Subcutaneous abdominal adipose tissue (tissue), 5 donors: ENCODE results near the gene DAND5.

Experiments used
- H3K27ac ChIP-seq: one replicate; pipeline ENCODE4 v1.7.0; 2013; ENCODE audit warnings: low read depth, mild to moderate bottlenecking, inconsistent platforms, low read length, moderate library complexity
- H3K27me3 ChIP-seq, 5 donors: one replicate each; pipeline ENCODE4 v1.7.0; 2013; ENCODE audit warnings: low read length in 5 of 5, inconsistent platforms in 1 of 5; ENCODE audit not compliant: control insufficient read depth in 5 of 5, insufficient read depth in 4 of 5
- H3K36me3 ChIP-seq, 5 donors: one replicate each; pipeline ENCODE4 v1.7.0; 2013; ENCODE audit warnings: low read length in 5 of 5; ENCODE audit not compliant: control insufficient read depth in 5 of 5, insufficient read depth in 5 of 5
- H3K4me1 ChIP-seq, 5 donors: one replicate each; pipeline ENCODE4 v1.7.0; 2013; ENCODE audit warnings: low read length in 5 of 5, mild to moderate bottlenecking in 3 of 5, moderate library complexity in 1 of 5; ENCODE audit not compliant: control insufficient read depth in 5 of 5, insufficient read depth in 5 of 5
- H3K4me3 ChIP-seq, 5 donors: one replicate each; pipeline ENCODE4 v1.7.0; 2013; ENCODE audit warnings: low read length in 5 of 5, low read depth in 1 of 5
- H3K9ac ChIP-seq, 5 donors: one replicate each; pipeline ENCODE4 v1.7.0; 2013; ENCODE audit warnings: low read length in 5 of 5, mild to moderate bottlenecking in 4 of 5, moderate library complexity in 3 of 5
- H3K9me3 ChIP-seq, 5 donors: one replicate each; pipeline ENCODE4 v1.7.0; 2013; ENCODE audit warnings: low read length in 5 of 5; ENCODE audit not compliant: control insufficient read depth in 5 of 5
- donor health status: healthy.
- donor health status: healthy.
- donor health status: healthy.
- donor health status: healthy.
- donor health status: healthy.

Gene DAND5

GRCh38 chr19:12990853-12991252 lies 21.5 kb downstream of the DAND5 start:
- H3K4me3 ChIP-seq, result no peak overlapping the region
- H3K36me3 ChIP-seq, result no peaks in the 10 kb centered on the region
- H3K27me3 ChIP-seq, result no peaks in the 10 kb centered on the region
- no peak overlapping the region for H3K9ac ChIP-seq
- H3K4me1 ChIP-seq, result peaks cover 0 to 7% (median 5%) of the 10 kb centered on the region in 5 donors
- no peak overlapping the region for H3K27ac ChIP-seq
- no peaks in the 10 kb centered on the region for H3K9me3 ChIP-seq

GRCh38 chr19:12991296-12991695 lies 21.9 kb downstream of the DAND5 start:
- Histone ChIP-seq H3K9me3 (no peaks in the 10 kb centered on the region), H3K4me3 (no peak overlapping the region), H3K9ac (no peak overlapping the region), H3K27ac (no peak overlapping the region), H3K27me3 (no peaks in the 10 kb centered on the region), H3K36me3 (no peaks in the 10 kb centered on the region), H3K4me1 (peaks cover 0 to 11% (median 5%) of the 10 kb centered on the region in 5 donors)

DNA sequence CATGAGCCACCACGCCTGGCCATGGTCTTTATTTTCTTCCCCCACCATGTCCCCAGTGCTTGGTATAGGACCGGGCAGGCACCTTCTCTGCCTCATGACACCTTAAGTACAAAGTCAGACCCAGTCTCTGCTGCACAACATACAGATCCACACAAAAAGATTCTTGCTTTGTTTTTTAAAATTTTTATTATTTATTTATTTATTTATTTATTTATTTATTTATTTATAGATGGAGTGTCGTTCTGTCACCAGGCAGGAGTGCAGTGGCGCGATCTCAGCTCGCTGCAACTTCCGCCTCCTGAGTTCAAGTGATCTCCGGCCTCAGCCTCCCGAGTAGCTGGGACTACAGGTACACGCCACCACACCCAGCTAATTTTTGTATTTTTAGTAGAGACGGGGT lies 23.4 kb downstream of the DAND5 start:
- Histone ChIP-seq H3K9me3 (no peaks in the 10 kb centered on the region), H3K4me3 (no peak overlapping the region), H3K27me3 (no peaks in the 10 kb centered on the region), H3K9ac (no peak overlapping the region), H3K4me1 (peaks cover 11 to 24% (median 18%) of the 10 kb centered on the region in 5 donors), H3K27ac (no peak overlapping the region), H3K36me3 (no peaks in the 10 kb centered on the region)

- no peaks in the 10 kb centered on the region for H3K9me3 ChIP-seq
- H3K4me3 ChIP-seq, result no peak overlapping the region
- no peaks in the 10 kb centered on the region for H3K27me3 ChIP-seq
- peaks cover 11 to 30% (median 24%) of the 10 kb centered on the region in 5 donors for H3K4me1 ChIP-seq
- H3K9ac ChIP-seq, result no peak overlapping the region
- no peak overlapping the region for H3K27ac ChIP-seq
- peaks cover 0 to 2% (median under 1%) of the 10 kb centered on the region in 5 donors for H3K36me3 ChIP-seq
Measured at GRCh38 chr19:12993562-12993961, 24.2 kb downstream of the DAND5 start.

DNA sequence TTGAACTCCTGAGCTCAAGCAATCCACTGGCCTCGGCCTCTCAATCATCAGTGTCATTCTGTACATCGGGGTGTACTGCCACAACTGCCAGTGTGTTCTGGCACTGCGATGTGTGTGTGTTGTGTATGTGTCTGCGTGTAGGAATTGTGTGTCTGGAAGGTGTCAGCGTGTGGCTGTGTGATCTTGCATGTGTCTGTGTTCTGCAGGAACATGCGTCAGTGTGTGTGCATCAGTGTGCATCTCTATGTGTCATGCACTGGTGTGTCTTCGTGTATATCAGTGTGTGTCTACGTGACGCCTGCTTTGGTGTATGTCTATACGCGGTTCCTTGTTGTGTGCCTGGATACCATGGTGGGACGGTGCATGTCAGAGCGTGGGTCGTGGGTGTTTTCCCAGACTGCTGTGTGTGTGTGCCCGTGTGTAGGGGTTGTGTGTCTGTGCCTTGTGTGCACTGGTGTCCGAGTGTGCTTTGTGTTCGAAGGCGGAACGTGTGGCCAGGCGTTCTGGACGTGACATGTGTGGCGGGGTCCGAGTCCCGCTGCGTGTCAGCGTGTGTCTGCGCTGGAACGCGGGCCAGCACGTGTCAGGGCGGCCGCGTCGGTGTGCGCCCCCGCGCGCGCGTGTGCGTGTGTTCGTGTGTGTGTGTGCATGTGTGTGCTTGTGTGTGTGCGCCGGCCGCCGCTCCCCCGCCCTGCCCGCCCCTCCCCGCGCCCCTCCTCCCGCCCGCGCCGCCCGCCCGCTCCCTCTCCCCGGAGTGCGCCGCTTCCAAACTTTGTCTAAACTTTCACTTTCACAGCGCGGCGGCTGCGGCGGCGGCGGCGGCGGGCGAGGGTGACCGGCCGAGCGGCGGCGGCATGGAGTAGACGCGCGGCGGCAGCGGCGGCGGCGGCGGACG lies 25.6 kb downstream of the DAND5 start, which contains the start of gene NFIX:
Gene NFIX, plus strand, starts transcription at position 775 of the 895 bp plus-strand sequence. CDS start 363 bp downstream, outside the sequence.
- Histone ChIP-seq H3K9ac (peak within 1 kb of the TSS; percentile 35 to 88 (median 64)), H3K4me3 (peak within 1 kb of the TSS; percentile 76 to 94 (median 87)), H3K4me1 (peaks cover 11 to 42% (median 32%) of the 10 kb centered on the region in 5 donors), H3K36me3 (peaks cover 0 to 9% (median 5%) of the 10 kb centered on the region in 5 donors), H3K27ac (peak within 1 kb of the TSS; percentile 90), H3K27me3 (no peaks in the 10 kb centered on the region), H3K9me3 (no peaks in the 10 kb centered on the region)

DNA sequence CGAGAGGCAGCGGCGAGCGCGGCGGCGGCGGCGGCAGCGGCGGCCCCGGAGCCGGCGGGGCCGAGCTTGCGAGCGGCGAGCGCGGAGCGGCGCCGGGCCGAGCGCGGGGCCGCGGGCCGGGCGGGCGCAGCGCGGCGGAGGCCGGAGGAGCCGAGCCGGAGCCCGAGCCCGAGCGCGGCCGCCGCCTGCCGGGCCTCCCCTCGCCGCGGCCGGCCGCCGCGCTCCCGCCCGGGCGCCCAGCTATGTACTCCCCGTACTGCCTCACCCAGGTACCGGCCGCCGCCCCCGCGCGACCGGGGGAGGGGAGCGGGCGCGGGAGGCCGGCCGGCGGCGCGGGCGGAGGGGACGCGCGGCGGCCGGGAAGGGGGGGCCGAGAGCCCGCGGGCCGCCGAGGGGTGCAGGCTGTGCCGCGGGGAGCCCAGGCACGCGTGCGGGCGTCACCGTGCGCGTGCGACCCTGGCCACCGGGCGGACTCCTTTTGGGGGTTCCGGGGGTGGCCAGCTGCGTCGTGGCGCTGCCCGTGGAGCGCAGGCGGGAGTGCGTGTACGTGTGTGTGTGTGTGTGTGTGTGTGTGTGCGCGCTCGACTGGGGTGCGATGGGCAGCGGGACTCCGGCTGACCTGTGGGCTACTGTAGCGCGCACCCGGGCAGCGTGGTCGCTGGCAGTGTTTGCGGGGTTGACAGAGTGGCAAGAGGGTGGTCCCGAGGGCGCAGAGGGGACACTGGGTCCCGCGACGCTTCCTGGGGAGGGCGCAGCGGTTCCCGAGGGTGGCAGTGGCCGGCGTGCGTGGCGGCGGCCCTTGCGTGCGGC lies 26.4 kb downstream of the DAND5 start:
- Histone ChIP-seq H3K4me3 (peak overlapping the region in 4 of 5 donors; percentile 78 to 94 (median 90)), H3K9ac (peak overlapping the region in 4 of 5 donors; percentile 63 to 88 (median 71)), H3K9me3 (no peaks in the 10 kb centered on the region), H3K4me1 (peaks cover 11 to 50% (median 38%) of the 10 kb centered on the region in 5 donors), H3K27me3 (no peaks in the 10 kb centered on the region), H3K36me3 (peaks cover 0 to 9% (median 5%) of the 10 kb centered on the region in 5 donors), H3K27ac (peak overlapping the region; percentile 90)

- peak overlapping the region; percentile 90 for H3K27ac ChIP-seq
- H3K27me3 ChIP-seq, result no peaks in the 10 kb centered on the region
- peak overlapping the region; percentile 63 to 88 (median 73) for H3K9ac ChIP-seq
- peak overlapping the region; percentile 72 to 94 (median 87) for H3K4me3 ChIP-seq
- peaks cover 17 to 58% (median 46%) of the 10 kb centered on the region in 5 donors for H3K4me1 ChIP-seq
- H3K36me3 ChIP-seq, result peaks cover 0 to 9% (median 5%) of the 10 kb centered on the region in 5 donors
- no peaks in the 10 kb centered on the region for H3K9me3 ChIP-seq
Measured at GRCh38 chr19:12996406-12997094, 27.2 kb downstream of the DAND5 start.

- peak overlapping the region; percentile 72 to 94 (median 87) for H3K4me3 ChIP-seq
- H3K9ac ChIP-seq, result peak overlapping the region; percentile 8 to 88 (median 60)
- peaks cover 0 to 9% (median 5%) of the 10 kb centered on the region in 5 donors for H3K36me3 ChIP-seq
- H3K27me3 ChIP-seq, result no peaks in the 10 kb centered on the region
- peaks cover 17 to 64% (median 50%) of the 10 kb centered on the region in 5 donors for H3K4me1 ChIP-seq
- peak overlapping the region; percentile 90 for H3K27ac ChIP-seq
- H3K9me3 ChIP-seq, result no peaks in the 10 kb centered on the region
Measured at GRCh38 chr19:12997179-12997966, 28.0 kb downstream of the DAND5 start.
